ENCODE data around the gene SAFB2.
A peak's percentile ranks its signal among the peaks of the same experiment; 100 is the strongest.

Gene SAFB2

DNA sequence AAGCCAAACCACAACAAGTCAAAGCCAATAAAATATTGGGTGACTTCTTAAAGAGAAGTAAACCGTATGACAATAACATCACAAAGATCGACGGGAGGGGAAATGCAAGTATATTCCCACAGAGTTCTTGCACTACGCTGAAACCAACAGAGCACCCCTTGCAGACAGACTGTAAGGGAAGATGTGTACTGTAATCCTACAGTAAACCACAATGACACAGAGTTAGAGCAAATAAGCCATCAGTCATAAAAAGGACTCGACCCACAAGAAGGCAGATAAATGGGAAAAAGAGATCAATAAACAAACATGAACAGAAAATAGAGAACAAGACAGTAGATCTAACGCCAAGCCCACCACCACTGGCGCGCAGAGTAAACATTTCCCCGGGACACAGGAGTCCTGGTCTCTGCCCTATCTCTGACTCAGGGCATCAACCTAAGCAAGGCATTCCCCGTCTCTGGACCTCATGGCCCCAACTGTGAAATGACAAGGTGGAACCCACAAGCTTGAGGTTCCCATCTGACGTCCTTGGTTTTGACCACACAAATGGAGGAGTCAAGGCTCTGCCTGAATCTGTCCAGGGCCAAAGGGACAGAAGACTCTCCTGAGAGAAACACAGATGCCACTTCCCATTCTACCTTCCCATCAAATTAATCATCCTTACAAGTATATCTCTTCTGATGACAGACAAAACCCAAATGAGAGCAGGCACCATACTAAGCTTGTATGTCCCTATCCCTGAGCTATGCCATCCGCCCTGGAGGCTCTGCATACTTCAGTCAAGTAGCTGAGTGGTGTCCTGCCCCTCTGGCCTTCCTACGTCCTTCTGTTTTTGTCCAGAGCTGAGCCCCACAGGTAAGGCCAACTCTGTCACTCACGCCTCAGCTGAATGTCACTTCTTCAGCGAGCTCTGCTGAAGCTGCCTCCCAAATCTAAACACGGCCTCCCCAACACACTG, 15.0 kb downstream of the SAFB2 start:
- DNase-seq (ENCODE audit: low read depth), result no peak

DNA sequence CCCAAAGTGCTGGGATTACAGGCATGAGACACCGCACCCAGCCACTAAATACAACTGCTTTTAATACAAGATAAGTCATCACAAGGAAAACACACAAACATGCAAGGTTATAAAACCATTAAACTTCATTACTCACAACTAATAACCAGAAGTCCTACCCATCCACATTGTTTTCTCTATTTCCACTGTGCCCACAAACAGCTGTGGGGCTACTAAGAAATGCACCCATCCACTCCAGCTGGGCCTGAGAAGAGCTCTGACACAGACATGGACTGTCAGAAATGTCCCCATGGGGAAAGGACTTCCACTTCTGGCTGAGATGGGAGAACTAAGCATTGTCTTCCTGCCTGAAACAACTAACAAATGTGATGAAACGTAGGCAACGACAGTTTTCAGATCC, 17.2 kb downstream of the SAFB2 start:
- DNase-seq (ENCODE audit: low read depth), result peak; percentile 12

DNA sequence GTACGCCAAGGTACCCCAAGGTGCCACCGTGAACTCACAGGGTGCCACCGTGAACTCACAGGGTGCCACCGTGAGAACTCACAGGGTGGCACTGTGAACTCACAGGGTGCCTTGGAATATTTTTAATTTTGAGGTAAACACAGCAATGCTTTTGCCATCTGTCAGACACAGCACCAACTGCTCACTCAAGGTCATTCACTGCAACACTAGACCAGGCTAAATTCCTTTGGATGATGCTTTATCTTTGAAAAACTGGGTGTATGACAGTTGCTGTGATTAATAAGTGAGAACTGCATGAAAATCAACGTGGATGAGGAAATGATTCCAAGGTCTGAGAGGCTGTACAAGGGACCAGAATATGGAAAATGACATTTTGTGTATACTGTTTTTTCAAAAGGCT, 18.9 kb downstream of the SAFB2 start:
- no peak for DNase-seq (ENCODE audit: low read depth)

DNA sequence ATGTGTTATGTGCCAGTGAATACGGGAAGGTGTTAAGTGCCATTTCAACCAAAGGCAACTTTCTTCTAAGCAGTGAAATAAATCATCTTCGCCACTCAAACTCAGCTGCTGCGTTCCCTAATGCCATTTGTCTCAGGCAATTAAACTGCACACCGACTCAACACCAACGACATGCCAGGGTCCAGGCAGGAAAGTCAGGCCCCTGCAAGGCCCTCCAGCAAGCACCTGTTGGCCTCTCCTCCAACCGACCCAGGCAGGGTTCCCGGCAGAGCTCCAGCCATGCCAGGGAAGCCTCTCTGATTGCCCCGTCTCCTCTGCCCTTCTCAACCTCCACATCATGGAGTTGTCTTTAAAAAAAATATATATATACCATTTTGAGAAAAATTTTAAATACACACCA, 21.8 kb downstream of the SAFB2 start:
- no peak for DNase-seq (ENCODE audit: low read depth)

DNA sequence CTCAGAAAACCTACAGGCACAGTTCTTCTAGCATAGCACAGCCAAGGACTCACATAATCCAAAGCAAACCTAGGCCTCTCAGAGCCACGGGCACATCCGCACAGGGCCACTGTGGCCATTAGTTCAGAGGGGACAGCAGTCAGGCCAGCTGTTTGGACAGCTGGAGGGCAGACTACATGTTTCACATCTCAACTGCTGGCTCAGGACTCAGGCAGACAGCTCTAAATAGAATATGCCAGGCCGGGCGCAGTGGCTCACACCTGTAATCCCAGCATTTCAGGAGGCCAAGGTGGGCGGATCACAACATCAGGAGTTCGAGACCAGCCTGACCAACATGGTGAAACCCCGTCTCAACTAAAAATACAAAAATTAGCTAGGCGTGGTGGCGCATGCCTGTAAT, 26.8 kb downstream of the SAFB2 start:
- DNase-seq (ENCODE audit: low read depth), result no peak

DNA sequence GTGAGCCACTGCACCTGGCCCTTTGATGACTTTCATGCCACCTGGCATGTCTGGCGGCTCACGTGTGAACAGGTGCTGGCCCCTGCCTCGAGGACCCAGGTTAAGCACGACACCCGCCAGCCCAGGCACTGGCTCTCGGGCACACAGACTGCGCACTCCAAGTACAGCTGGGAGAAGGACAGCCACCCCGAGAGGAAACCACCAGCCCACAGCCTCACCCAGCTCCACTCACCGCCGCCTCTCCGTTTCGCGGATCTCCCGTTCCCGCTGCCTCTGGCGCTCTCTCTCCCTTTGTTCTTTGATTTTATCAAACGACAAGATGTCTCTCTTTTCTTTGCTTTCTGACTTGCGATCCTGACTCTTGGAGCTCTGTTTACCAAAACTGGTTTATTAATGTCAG, 27.4 kb downstream of the SAFB2 start:
- DNase-seq (ENCODE audit: low read depth), result no peak

DNA sequence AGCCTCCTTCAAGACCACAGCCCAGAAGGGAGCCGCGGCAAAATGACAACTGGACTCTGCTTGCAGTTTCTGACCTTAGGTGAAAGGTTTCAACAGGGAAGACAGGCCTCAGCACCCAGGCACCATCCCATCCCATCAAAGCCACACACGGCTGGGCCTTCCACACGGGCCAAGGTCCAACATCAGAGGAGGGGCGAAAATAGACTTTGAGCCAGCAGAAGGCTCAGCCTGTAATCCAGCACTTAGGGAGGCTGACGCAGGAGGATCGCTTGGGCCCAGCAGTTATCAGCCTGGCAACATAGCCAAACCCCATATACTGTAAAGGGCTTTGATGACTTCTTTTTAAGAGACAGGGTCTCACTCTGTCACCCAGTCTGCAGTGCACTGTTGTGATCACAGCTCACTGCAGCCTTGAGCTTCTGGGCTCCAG, 28.0 kb downstream of the SAFB2 start:
- DNase-seq (ENCODE audit: low read depth), result no peak

DNA sequence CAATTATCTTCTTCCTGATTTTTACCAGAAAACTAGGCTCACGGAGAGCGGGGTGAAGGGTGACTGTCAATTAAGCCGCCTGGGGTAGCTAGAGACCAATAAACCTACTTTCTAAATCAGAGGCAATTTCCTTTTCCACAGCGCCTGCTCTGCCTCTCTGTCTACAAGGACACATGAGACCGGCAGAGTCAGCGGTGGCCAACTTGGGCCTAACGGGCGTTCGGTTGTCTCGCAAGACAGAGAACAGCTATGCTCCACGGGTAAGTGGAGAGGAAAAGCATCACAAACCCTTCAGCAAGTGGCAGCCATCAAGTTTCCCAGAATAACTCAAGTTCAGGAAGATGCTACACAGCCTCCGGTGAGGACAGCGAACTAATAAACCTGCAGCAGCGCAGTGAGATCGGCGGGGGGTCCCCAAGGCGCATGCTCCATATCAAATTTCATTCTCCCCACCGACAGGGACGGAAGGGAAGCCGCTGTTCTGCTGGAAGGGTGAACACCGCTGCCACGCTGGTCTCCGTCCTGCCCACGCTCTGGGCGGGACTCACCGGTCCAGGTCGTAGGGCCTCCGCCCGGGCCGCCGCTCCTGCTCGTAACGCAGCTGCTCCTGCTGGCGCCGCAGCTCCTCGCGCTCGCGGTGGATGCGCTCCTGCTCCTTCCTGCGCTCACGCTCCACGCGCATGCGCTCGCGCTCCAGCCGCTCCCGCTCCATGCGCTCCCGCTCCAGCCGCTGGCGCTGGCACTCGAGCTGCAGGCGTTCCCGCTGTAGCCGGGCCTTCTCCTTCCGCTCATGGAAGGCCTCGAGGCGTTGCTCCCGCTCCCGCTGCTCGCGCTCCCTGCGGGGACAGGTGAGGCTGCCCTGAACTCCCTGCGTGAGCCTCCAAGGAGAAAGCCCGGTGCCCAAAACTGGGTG, 29.0 kb downstream of the SAFB2 start:
- DNase-seq (ENCODE audit: low read depth), result no peak

DNA sequence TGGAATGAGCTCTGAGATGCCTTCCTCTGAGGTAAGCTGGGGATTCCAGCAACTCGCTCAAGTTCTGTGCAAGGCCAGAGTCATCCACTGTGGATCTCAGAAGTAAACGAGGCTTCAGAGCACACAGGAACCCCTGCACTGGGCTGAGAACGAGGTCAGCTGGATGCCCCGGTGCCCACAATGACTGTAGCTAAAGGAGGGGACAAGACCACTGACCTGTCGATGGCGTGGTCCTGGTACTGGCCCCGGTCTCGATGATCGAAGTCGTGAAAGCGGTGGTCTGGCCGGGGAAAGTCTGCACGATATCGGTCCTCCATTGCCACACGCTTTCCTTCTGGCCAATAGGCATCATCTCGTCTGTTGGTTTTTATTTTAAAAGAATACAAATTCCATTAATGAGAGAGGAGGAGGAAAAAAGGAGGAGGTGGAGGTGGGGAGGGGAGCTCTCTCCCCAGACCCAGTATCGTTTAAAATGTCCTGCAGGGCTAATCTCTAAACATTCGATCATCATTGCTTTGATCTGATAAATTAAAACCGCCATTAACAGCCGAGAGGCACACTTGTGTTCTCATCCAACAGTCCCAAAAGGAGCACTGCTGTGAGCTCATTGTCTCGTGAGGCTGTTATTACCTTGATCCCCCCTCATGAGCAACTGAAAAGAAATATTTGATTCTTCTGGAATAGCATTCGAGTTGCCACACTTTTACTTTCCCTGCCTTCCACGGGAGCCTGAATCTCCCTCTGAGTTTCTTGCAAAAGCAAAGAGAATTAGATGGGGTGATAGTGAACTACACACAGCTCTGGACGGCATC, 29.8 kb downstream of the SAFB2 start:
- DNase-seq (ENCODE audit: low read depth), result no peak

DNA sequence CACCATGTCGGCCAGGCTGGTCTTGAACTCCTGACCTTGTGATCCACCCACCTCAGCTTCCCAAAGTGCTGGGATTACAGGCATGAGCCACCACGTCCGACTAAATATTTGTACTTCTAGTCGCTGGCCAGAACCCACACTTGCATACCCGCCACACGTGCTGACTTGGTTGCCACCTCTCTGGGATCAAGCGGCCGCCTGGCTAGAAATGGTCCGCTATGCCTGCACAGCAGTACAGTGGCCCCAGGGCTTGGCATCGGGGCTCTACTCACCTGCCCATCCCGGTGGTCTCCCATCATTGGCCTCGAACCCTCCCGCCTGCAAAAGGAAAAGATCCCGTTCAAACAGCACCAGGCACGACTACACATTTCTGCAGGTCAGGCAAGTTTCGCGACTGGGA, 31.1 kb downstream of the SAFB2 start:
- no peak for DNase-seq (ENCODE audit: low read depth)

DNA sequence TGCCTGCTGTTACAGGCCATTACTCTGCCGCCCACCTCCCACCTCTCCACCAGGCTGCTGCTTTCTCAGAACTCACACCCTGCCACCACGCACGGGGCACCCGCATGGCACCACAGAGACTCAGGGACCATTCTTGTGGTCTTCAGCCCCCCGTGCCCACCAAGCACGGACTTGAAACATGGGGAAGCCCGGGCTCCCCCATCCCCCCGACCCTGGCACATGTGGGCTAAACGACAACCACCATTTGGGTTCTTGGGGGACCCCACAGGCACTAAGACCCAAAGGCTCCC, 31.8 kb downstream of the SAFB2 start:
- DNase-seq (ENCODE audit: low read depth), result no peak

DNA sequence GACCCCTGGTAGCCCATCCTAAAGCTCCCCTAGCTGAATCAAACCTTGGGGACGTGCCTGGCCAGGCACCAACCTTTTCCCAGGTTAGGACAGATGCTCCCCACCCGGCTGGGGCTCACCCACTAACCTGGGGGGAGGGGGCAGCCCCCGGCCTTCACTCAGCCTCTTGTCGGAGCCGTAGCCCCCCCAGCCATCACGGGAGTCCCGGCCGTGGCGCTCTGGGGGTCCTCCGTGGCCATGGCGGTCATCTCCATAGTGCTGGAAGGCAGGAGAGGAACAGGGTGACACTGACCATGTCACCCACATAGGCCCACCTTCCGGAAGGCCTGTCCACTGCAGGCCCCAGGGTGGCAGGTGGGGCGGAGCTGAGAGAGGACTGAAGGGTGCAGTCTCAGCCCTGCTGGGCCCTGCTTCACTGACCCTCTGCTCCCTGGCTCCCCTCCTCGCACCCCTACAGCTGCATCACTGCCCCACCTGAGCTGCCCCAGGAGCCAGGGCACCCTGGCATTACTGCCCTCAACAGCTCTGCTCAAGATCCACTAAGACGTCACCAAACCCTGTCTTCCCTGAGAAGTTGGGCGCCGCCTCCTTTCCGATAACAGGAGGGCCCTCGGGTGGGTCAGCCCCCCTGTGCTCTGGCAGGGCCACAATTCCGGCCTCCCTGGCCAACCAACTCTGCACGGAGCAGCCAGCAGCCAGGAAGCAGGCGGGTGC, 32.3 kb downstream of the SAFB2 start:
- no peak for DNase-seq (ENCODE audit: low read depth)

DNA sequence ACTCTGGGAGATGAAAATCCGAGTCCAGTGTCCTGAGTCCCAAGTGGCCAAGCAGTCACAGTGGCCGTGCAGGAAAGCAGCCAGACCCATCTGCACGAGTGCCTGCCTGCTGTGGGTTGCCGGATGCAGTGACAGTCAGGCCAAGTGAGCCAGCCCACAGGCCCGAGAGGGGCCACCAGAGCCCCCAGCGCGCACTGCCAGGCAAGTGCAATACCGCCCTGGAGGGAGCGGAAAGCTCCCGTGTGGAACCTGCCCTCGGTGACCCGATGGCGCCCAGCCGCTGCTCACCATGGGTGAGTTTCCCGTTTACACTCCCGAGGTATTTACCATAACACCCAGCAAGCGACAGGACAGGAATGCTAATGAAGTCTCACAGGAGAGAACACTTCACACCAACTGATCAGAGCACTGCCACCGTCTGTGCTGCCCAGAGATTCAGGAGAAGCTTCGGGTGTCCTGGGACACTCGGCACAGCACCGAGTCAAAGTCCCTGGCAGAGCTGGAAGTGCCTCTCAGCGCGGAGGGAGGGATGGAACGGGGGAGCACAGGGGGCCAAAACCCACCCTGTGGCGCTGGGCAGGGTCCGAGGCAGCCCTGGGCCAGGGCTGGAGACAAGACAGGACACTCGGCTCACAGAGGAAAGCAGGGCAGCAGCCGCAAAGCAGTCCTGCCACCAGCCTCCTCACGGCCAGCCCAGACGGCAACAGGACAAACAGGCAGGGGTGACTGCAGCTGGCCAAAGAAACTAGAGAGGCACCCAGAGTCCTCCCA, 33.5 kb downstream of the SAFB2 start:
- DNase-seq (ENCODE audit: low read depth), result no peak

DNA sequence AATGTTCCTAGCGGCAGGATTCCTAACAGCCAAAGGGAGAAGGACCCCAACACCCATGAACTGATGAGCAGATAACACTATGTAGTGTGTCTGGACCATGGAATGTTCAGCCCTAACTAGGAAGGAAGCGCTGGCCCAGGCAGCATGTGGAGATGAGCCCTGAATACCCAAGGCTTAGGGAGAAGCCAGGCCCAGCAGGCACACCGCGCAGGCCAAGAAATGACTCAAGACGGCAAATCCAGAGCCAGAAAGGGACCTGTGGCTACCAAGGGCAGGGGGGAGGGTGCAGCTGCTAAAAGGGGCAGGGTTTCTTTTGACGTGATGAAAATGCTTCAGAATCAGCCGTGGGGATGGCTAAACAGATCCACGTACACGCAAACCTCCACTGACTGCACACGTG, 34.1 kb downstream of the SAFB2 start:
- no peak for DNase-seq (ENCODE audit: low read depth)

DNA sequence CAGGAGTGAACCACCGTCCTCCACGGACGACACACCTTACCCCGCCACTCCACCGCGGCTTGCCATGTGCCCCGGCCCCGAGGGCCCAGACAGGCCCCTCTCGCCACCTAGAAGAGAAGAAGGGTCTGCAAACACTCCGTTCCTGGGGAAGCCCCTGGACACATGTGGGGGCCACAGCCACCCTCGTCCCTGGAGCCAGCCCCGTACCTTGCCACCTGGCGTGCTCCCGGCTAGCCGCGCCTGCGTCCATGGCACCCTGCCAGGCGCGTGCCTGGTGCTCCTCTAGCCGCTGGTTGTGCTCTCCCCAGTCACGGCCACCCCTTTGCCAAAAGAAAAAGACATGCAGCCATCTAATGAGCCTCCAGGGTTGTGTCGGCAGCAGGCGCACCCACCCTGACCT, 34.9 kb downstream of the SAFB2 start:
- DNase-seq (ENCODE audit: low read depth), result no peak

DNA sequence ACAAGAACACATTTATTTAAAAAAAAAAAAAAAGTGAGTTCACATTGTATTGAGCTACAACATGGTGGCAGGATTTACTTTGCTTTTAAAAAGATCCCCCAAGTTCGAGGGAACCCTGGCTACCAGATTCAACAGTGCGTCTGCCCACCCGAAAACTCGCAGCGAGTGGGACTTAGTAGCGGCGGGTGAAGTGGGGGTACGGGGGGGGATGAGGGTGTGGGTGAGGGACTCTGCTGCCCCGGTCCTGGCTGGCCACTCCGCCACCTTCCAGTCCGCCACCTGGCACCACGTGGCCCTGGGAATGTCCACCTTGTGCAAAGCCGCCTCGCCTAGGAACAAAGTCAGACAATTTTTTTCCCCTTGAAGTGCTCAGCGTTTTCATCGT, 35.5 kb downstream of the SAFB2 start:
- DNase-seq (ENCODE audit: low read depth), result no peak

DNA sequence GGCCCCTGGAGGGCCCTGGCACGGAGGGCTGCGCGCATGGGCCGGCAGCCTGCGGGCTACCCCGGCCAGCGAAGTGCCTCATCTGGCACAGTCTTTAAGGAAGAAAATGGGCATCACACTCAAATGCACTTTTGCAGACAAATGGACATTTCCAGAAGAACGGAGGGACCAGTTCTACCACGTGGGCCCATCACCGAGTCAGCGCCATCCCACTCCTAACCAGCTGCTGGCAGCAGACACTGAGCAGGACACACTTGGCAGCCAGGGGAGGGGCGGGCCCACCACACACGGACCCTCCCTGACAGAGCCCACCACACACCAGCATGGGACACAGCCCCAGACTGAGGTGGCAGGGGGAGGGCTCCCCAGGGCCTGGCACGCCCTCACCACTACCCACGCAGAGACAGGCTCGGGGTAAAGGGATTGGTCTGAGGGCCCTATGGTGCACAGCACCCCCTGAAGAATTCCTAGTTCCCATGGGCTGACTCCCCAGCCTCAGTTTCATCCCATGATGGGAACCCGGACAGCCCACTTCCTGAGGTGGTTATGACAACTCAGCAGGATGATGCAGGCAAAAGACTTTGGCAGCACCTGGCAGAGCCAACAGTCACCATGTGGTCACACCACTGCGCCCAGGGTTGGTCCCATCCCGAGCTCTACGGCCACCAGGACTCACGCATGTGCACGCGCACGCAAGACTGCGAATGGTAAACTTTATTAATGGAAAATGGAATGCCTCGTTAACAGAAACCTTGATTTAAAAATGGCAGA, 36.1 kb downstream of the SAFB2 start:
- no peak for DNase-seq (ENCODE audit: low read depth)

DNA sequence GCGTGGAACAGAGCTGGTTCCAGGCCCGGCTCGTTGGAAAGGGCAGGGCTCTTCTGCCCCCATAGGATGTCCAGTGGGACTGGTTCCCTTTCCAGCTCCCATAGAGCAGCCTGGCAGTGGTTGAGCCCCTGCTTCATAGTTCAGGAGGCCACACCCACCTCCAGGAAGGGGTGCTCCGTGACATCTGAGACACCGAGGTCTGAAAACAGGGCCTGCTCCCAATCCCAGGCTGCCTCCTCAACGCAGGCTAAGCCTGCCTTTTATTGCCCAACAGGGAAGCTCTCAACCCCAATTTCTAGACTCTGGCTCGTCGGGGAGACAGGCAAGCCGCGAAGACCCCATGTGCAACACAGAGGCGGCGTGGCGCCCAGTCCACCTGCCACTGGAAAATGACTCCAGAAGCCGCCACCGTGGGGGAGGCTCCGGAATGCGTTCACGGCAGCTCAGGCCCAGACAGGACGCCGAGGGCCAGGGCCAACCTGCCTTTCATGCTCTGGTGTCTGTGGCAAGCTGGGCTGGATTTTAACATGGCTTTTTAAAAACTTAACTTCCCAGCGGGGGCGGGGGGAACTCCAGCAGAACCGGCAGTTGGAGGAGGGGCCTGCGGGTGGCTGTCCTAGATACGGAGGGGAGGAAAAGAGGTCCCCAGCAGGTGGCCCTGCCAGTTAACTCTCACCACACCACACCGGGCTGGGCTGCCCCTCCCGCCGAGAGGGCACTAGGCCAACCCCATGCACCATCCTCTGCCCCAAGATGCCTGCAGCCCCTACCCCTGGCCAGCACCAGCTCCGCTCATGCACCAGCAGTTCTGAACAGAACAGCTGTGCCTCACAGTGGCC, 36.9 kb downstream of the SAFB2 start:
- DNase-seq (ENCODE audit: low read depth), result no peak

DNA sequence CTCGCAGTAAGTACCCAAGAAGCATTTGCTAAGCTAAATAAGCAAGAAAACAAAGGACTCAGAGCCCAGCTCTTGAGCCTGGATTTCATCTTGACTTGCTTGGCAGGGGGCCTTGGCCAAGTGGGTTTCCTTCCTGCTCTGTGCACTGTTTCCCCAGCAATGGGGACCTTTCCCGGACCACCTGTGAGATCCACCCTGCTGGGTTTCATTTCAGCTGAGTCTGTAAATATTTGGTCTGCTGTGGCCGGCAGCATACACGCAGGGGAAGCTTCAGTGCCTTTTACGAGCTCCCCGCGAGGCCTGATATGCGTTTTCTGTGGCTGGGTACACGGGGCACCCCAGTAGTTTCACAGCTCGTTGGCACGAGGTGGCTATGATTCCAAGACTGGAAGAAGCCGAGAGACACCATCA, 42.4 kb downstream of the SAFB2 start:
- no peak for DNase-seq (ENCODE audit: low read depth)
